Hypothalamus (tissue), 51 donors: ENCODE results near the gene OR2AG2.
"Not testable (repeated sequence)": the region's sequence is repeated elsewhere in the genome, so short reads cannot be mapped to it uniquely, and the experiment has no call there.

Source experiments
- DNase-seq, 51 donors: peaks; one replicate each; lab custom pipeline; 2025; lab: John Stamatoyannopoulos, UW

Gene OR2AG2

GRCh38 chr11:6771926-6772893 is at the start of gene OR2AG2:
Gene OR2AG2 (minus strand): TSS chr11:6771976. CDS start chr11:6768957, 3,019 bp downstream.
- DNase-seq, result no peak

DNA sequence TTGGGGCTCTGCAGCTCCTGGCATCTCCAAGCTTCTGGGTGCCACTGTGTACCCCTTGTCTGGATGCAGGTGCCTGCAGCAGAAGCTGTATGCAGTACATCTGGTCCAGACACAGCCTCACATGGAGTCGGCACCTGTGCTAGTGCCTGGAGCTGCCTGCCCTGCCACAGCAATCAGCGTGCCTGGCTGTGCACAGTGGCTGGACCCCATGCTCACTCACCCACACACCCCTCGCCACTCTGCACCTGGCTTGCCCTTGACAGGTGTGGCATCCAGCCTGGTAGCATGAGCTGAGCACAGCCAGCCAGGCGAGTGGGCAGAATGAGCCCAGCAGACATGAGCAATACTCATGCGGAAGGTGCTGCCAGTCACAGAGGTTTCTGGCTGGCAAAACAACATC is 47.2 kb upstream of the OR2AG2 start:
- no peak for DNase-seq

GRCh38 chr11:6817694-6818093 is 45.9 kb upstream of the OR2AG2 start:
- DNase-seq, result no peak

GRCh38 chr11:6813656-6814055 is 41.9 kb upstream of the OR2AG2 start:
- DNase-seq, result no peak

DNA sequence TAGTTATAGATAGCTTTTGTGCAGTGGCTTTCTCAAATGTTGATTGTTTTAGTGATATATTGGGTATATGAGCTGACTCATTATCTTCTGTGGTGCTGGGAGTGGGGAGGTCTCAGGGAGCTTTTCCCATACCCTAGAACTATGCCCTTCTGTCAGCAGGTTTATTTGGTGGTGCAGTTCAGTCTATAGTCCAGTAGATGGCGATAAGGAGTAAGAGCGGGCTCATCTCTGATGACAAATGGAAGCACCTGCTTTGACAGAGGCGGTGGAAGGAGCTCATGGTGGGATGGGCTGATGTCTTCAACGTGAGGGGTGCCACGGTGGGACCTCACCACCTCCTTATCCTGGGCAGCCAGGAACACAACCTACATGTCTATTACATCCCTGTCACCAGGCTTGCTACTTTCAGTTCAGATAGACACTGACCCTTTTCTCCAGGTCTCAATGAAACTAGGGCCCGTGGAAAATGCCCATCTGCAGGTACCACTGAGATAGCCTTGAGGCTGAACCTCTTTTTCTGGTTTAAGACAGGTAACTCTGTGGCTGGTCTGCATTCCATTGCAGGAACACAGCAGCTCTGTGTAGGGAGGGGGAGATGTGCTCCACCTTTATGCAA is 40.7 kb upstream of the OR2AG2 start:
- DNase-seq, result peak in 4 of 51 donors; percentile 1 to 7 (median 3)

DNA sequence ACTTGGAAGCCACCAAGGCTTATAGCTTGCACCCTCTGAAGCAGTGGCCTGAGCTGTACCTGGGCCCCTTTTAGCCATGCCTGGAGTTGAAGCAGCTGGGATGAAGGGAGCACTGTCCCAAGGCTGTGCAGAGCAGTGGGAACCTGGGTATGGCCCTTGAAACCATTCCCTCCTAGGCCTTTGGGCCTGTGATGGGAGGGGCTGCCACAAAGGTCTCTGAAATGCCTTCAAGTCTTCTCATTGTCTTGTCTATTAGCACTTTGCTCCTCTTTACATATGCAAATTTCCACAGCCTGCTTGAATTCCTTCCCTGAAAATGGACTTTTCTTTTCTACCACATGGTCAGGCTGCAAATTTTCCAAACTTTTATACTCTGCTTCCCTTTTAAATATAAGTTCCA is 29.3 kb upstream of the OR2AG2 start:
- DNase-seq, result not testable (repeated sequence)

- DNase-seq, result no peak
Measured at GRCh38 chr11:6799402-6799801, 27.6 kb upstream of the OR2AG2 start, which contains the start of gene OR6A2. Gene OR6A2 (minus strand): TSS chr11:6799689. CDS start chr11:6795708, 3,981 bp downstream.

DNA sequence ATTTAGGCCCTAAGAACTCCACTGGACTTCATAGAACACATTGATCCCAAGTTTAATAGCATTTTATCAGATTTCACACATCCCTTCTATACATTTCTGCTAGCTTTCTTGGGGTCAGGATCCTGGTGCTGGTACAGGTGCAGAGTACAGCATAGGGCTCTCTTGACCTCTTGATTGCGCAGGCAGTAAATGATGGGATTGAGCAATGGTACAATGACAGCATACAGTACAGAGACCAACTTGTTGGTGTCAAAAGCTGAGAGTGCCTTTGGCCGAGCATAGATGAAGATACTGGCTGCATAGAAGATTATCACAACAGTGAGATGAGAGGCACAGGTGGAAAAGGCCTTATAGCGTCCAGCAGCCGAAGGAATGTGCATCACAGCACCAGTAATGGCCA is 22.9 kb upstream of the OR2AG2 start:
- no peak for DNase-seq

DNA sequence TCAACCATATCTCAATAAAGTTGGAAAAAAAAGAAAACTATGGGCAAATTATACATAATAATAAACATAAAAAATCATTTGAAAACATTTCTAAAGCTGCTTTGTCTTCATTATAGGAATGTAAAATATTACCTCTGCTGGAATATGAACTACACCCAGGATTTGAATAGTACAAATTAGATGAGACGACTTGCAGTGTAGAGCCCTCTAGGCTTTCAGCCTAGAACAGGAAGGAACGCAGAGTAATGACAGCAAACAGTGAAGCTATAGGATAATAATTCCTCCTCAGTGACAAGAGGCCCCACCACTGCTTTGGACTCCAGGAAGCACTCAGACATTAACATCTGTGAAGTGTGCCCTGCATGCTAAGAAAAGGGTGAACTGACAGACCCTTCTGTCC is 18.8 kb upstream of the OR2AG2 start:
- DNase-seq, result no peak

- DNase-seq, result no peak
Measured at GRCh38 chr11:6782720-6783119, 10.9 kb upstream of the OR2AG2 start, which contains the start of gene OR2AG1. Gene OR2AG1 (plus strand): TSS chr11:6783020. CDS start chr11:6785038, 2,018 bp downstream.

DNA sequence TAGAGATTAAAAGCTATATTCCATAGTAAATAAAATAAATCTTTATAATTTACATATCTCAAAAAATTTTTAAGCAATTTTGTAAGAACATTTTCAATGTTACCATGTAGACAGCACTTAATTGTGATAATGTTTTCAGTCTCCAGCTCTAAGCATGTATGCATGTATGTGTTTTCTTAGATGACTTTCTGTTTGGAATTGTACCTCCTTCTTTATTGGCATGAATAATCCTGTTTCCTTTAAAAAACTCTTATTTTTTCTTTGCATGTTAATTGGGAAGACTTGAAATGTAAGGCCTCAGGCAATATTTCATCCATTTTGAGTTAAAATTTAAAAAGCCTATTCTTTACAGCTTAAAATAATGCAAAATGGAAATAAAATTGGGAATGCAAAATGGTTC is 9.1 kb upstream of the OR2AG2 start:
- DNase-seq, result no peak

DNA sequence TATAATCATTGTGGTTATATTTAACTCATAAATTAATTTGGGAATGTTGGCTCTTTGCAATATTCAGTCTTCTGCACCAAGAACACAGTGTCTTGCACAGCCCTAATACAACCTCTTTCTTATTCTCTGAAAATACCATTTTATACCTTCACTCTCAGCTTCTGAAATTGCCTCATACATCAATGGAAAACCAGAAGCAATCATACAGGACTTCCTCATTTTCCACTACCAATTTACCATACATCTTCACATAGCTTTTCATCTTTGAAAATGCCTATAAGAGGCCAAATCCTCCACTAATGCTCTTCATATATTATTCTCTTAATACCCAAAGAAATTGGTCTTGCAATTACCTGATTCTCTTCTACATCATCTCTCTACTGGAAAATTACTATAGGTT is 6.7 kb upstream of the OR2AG2 start:
- DNase-seq, result no peak

DNA sequence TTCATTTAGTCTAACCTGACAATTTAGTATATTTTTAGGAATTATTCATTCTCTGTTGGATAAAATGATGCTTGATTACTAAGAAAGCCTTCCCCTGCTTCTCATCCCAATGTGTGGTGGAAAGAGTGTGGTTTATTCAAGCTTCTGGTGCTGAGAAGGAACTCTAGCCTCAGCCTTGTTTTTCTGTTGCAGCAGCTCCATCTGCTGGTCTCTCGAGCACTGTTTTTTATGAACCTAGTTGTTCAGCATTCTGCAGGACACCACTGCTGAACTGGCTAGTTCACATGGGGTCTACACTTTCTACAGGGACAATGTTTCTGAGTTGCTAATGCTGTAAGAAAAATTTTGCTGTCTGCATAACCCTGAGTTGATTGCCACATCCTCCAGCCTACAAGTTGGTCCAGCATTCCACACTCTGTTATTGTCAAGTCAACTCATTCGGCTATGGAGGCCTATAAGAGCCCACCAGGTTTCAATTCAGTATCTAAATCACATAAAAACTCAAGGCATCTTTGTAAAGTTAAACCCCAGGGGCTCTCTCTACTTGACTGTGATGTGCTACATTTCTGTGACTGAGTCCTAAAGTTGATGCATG is 14.3 kb downstream of the OR2AG2 start:
- DNase-seq, result peak in 30 of 51 donors; percentile 2 to 70 (median 34)

DNA sequence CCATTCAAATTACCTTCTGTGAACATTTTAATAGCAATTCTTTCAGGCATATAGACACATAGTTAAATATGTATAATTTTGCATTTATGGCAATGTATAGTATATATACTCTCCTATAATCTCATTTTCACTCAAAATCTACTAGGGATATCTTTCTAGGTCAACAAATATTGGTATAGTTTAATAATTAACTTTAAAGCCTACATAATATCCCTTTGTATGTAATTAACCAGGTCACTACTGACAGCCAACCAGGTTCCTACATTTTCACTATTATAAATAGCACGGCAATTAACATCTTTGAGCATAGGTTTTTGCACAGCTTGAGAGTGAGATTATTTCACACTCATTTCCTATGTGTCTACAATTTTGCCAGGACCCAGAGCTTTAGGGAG is 15.8 kb downstream of the OR2AG2 start:
- no peak for DNase-seq

DNA sequence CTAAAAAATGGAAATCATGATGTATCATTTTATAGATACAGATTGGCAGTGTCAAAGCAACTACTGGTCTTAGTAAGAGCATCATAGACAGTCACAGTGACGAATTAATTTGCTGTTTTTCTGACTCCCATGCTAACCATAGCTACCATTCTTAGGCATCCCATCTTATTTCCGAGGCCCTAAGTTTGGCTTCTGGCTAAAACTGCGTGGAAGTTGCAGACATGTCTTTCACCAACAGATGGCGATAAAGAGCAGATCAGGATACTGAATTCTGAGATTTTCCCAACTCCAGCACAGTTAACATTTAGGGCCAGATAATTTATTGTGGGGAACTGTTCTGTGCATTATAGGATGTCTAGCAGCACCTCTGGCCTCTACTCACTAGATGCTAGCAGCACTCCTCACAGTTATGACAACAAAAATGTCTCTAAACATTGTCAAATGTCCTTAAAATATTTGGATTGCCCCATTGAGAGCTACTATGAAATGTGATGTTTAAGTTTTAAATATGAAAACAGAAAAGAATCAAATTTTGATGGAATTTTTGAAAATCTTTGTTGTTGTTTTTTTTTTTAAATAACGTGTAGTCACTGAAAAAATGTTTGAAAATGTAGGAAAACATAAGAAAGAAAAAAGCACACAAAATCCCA is 16.3 kb downstream of the OR2AG2 start:
- DNase-seq, result peak in 7 of 51 donors; percentile 5 to 36 (median 14)

DNA sequence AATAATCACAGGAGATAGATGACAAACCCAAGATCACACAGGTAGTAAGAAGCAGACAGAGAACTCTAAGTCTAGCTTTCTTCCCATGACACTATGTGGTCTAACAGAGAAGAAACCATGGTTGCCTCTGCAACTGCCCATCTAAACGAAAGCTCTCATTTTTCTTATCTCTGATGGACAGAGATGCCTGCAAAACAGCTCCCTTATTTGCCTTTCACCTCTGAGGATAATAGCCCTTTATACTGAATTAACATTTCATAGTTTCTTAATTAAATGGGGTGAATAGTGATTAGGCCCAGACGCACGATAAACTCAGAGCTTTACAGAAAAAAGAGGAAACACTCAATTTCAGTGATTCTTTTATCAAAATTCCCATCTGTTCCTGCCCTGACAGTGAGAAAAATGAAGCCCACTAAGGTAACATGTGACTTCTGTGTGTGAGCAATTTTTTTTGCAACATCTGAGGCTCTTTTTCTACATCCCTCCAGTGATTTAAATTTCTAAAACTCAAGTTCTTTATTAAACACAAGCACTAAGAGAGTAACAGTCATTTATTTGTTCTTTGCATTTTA is 24.6 kb downstream of the OR2AG2 start:
- DNase-seq, result no peak

DNA sequence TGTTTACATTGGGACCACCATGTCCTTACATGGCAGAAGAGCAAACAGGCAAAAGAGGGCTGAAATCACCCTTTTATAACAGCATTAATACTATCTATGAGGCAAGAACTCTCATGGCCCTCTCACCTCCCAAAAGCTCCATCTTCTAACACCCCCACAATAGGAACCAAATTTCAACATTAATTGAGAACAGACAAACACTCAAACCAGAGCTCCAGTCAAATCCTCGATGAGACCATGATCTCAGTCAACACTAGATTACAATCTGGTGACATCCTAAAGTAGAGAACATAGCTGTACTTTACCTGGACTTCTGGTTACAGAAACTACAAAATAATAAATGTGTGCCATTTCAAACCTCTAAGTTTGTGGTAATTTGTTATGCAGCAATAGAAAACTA is 25.1 kb downstream of the OR2AG2 start:
- DNase-seq, result no peak

DNA sequence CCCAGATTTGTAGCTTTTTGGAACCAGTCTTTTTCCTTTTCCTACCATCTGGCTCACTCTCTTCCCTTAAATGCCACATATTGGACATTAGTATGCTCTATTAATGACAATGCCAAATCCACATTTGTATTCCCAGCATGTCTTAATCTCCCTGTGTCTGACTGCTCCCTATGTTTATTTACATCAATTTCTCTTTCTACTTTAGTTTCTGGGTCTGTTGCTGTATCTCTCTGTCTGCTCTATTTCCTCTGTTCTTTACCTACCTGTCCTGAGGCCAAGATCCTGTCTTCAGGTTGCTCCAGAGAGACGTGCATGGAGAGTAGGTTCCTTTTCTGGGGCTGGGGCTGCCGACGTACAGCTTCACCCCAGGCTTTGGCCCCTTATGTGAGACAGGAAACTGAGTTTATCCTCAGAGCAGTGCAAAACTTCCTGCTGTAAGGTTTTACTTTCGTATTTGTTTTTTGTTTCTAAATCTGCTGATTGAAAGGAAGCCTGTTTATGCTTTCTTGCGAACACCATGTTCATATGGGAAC is 25.6 kb downstream of the OR2AG2 start:
- no peak for DNase-seq

DNA sequence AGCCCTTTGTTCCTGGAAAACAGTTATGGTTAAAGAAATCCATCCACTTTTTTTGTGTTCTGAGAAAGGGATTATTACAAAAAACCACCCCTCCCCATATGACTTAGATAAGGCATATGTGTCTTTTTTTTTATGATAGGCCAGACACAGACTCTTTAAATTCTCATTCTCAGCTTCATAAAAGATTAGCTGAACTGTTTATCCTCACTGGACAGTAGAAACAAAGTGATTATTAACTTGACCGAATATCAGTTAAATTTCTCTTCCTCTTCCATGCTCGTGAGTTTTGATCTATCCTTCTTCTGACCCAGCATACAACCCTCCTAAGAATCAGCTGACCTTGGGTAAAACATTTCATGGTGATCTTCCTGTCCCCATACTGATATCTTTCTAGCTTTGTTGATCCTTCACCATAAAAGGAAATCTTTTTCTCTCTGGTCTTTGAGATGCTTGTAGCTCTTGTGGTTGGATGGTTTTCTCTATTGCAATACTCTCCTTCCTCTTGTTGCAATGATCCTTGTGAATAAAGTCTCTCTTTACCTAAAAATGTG is 26.2 kb downstream of the OR2AG2 start:
- DNase-seq, result no peak

DNA sequence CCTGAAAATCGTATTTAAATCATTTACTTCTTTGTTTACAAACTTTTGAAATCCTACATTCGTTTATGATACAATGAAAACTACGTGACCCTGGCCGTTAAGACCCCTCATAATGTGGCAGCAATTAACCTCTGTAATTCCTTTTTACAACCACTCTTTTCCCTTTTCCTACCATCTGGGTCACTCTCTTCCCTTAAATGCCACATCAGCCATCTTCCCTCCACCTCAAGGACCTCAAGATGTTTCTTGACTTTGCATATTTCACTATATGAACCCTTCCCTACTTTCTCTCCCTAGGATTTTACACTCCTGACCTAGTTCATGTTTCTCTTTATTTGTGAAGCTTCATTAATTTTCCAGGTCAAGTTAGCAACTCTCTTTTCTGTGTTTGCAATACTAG is 26.8 kb downstream of the OR2AG2 start:
- DNase-seq, result no peak
